ENCODE measurements around the gene FANCC.

The FANCC gene

DNA sequence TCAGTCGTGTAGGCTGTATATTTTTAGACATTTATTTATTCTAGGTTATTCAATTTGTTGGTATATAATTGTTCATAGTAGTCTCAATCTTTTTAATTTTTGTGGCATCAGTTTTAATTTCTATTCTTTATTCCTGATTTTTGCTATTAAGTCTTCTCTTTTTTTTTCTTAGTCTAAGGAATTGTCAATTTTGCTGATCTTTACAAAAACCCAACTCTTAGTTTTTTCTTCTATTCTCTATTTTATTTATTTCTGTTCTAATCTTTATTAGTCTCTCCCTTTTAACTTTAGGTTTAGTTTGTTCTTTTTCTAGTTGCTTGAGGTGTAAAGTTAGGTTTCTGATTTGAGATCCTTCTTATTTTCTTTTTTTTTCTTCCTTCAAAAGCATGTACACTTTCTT, 152.5 kb downstream of the FANCC start:
- peaks cover 0 to 3% of the 10 kb centered on the region in 2 donors for H3K36me3 ChIP-seq (ENCODE audit: control insufficient read depth in 2 of 2, insufficient read depth in 2 of 2, low read length in 2 of 2)
- H3K27ac ChIP-seq (ENCODE audit: low read depth in 2 of 2, low read length in 2 of 2) = no peak overlapping the region
- no peak overlapping the region for H3K4me3 ChIP-seq (ENCODE audit: low read length in 2 of 2)
- H3K9ac ChIP-seq (ENCODE audit: low read depth in 1 of 2, low read length in 2 of 2) = no peak overlapping the region
- no peaks in the 10 kb centered on the region for H3K9me3 ChIP-seq (ENCODE audit: control insufficient read depth in 2 of 2, low read length in 2 of 2)
- no peaks in the 10 kb centered on the region for H3K27me3 ChIP-seq (ENCODE audit: control insufficient read depth in 2 of 2, insufficient read depth in 2 of 2, low read length in 2 of 2)
- no peaks in the 10 kb centered on the region for H3K4me1 ChIP-seq (ENCODE audit: control insufficient read depth in 2 of 2, insufficient read depth in 2 of 2, low read length in 2 of 2)

DNA sequence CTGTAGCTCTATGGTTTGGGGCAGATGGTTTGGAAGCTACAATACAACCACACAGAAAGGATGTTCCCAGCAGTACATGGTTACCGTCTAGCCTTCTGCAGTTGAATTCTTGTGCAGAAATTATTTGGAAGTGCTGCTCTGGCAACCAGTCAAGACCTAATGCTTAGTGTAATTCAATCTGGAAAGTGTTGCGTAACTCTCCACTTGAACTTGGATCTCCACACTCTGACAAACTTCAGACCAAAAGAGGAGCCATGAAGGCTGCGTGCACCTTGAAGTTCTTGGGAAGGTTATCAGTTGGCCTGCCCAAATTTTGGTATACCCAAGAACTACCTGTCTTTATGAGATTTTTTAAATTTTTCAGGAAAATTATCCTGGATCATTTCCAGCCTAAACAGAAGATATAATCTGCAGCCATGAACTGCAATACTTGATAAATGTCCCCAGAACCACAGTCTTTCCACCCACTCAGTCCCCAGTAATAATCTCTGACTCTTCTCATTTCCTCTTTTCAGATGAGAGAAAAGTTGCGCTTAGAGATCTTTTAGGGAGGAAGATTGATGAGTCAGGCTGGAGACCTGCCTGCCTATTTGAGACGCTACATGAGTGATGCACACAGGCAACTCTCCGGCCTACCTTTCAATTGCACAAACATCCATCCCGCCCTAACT, 159.9 kb downstream of the FANCC start:
- Histone ChIP-seq H3K4me1 (ENCODE audit: control insufficient read depth in 2 of 2, insufficient read depth in 2 of 2, low read length in 2 of 2) (no peaks in the 10 kb centered on the region), H3K27me3 (ENCODE audit: control insufficient read depth in 2 of 2, insufficient read depth in 2 of 2, low read length in 2 of 2) (no peaks in the 10 kb centered on the region), H3K27ac (ENCODE audit: low read depth in 2 of 2, low read length in 2 of 2) (peak overlapping the region; percentile 35 to 55)

DNA sequence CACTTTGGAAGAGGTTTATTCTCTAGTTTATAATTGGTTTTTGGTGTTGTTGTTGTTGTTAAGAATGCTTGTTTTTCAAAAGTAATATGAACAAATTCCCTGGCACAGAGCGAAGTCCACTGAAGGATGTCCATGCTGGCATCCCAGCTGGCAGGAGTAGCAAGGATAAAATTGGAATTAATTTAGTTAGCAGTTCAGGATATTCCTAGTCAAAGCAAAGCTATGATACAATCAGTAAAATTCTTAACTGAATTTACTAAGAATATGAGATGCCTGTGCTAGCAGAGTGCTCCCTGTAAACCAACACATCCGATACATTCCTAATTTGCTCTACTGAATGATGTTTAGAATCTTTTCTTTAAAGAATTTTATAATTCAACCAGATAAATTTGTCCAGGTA, 161.4 kb downstream of the FANCC start:
- Histone ChIP-seq H3K9me3 (ENCODE audit: control insufficient read depth in 2 of 2, low read length in 2 of 2) (no peaks in the 10 kb centered on the region), H3K9ac (ENCODE audit: low read depth in 1 of 2, low read length in 2 of 2) (no peak overlapping the region), H3K36me3 (ENCODE audit: control insufficient read depth in 2 of 2, insufficient read depth in 2 of 2, low read length in 2 of 2) (no peaks in the 10 kb centered on the region), H3K27ac (ENCODE audit: low read depth in 2 of 2, low read length in 2 of 2) (no peak overlapping the region), H3K4me3 (ENCODE audit: low read length in 2 of 2) (no peak overlapping the region), H3K4me1 (ENCODE audit: control insufficient read depth in 2 of 2, insufficient read depth in 2 of 2, low read length in 2 of 2) (no peaks in the 10 kb centered on the region), H3K27me3 (ENCODE audit: control insufficient read depth in 2 of 2, insufficient read depth in 2 of 2, low read length in 2 of 2) (no peaks in the 10 kb centered on the region)

More for the DNA sequence above, 159.9 kb downstream of the FANCC start:
- no peak overlapping the region for H3K9ac ChIP-seq (ENCODE audit: low read depth in 1 of 2, low read length in 2 of 2)
- no peak overlapping the region for H3K4me3 ChIP-seq (ENCODE audit: low read length in 2 of 2)
- H3K36me3 ChIP-seq (ENCODE audit: control insufficient read depth in 2 of 2, insufficient read depth in 2 of 2, low read length in 2 of 2) = no peaks in the 10 kb centered on the region
- no peaks in the 10 kb centered on the region for H3K9me3 ChIP-seq (ENCODE audit: control insufficient read depth in 2 of 2, low read length in 2 of 2)

DNA sequence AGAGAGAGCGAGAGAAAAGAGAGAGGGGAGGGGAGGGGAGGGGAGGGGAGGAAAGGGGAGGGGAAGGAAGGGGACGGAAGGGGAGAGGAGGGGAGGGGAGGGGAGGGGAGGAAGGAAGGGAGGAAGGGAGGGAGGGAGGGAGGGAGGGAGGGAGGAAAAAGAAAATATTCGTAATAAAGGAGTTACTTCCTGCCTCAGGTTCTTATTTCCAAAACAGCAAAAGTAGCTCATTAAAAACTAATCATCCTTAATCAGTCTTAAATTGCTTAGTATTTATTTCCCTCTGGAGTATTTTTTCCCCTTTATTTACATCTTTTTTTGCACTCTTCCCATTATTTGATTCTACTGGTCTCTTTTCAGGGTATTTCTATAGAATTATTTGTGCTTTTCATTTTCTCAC, 162.3 kb downstream of the FANCC start:
- Histone ChIP-seq H3K9me3 (ENCODE audit: control insufficient read depth in 2 of 2, low read length in 2 of 2) (no peaks in the 10 kb centered on the region), H3K9ac (ENCODE audit: low read depth in 1 of 2, low read length in 2 of 2) (no peak overlapping the region), H3K27me3 (ENCODE audit: control insufficient read depth in 2 of 2, insufficient read depth in 2 of 2, low read length in 2 of 2) (no peaks in the 10 kb centered on the region), H3K27ac (ENCODE audit: low read depth in 2 of 2, low read length in 2 of 2) (no peak overlapping the region), H3K36me3 (ENCODE audit: control insufficient read depth in 2 of 2, insufficient read depth in 2 of 2, low read length in 2 of 2) (no peaks in the 10 kb centered on the region), H3K4me3 (ENCODE audit: low read length in 2 of 2) (no peak overlapping the region), H3K4me1 (ENCODE audit: control insufficient read depth in 2 of 2, insufficient read depth in 2 of 2, low read length in 2 of 2) (no peaks in the 10 kb centered on the region)

DNA sequence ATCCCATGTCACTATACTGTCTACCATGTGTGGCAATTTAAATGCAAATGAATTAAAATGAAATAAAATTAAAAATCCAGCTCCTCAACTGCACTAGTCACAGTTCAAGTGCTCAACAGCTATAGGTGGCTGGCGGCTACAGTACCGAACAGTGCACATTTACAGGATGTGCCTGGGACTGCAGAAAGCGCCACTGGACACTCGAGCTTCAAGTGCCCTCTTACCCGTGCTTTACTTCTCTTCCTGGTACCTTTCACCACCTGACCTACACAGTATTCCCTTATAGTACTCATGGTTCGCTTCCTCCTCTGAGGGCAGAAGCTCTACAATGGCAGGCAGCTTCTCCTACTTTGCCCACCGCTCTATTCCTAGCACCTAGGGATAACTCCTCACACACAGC, 166.6 kb downstream of the FANCC start:
- H3K27ac ChIP-seq (ENCODE audit: low read depth in 2 of 2, low read length in 2 of 2) = no peak overlapping the region
- no peaks in the 10 kb centered on the region for H3K9me3 ChIP-seq (ENCODE audit: control insufficient read depth in 2 of 2, low read length in 2 of 2)
- H3K4me3 ChIP-seq (ENCODE audit: low read length in 2 of 2) = no peak overlapping the region
- no peaks in the 10 kb centered on the region for H3K4me1 ChIP-seq (ENCODE audit: control insufficient read depth in 2 of 2, insufficient read depth in 2 of 2, low read length in 2 of 2)
- no peaks in the 10 kb centered on the region for H3K27me3 ChIP-seq (ENCODE audit: control insufficient read depth in 2 of 2, insufficient read depth in 2 of 2, low read length in 2 of 2)
- no peak overlapping the region for H3K9ac ChIP-seq (ENCODE audit: low read depth in 1 of 2, low read length in 2 of 2)
- no peaks in the 10 kb centered on the region for H3K36me3 ChIP-seq (ENCODE audit: control insufficient read depth in 2 of 2, insufficient read depth in 2 of 2, low read length in 2 of 2)

DNA sequence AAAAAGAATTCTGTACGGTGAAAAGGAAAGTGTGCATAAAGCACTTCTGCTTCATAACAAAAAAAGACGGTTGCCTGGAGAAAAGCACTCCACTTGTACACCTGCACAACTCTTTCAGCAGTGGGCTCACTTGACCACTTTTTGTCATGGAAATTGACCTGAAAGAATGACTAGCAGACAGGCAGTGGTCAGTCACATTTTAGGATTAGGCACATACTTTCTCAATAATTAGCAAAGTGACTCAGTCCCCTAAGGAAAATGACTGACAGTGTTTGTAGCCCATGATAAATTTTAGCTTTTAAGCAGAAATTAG, 169.3 kb downstream of the FANCC start:
- H3K27me3 ChIP-seq (ENCODE audit: control insufficient read depth in 2 of 2, insufficient read depth in 2 of 2, low read length in 2 of 2) = no peaks in the 10 kb centered on the region
- no peak overlapping the region for H3K4me3 ChIP-seq (ENCODE audit: low read length in 2 of 2)
- no peaks in the 10 kb centered on the region for H3K36me3 ChIP-seq (ENCODE audit: control insufficient read depth in 2 of 2, insufficient read depth in 2 of 2, low read length in 2 of 2)
- H3K9ac ChIP-seq (ENCODE audit: low read depth in 1 of 2, low read length in 2 of 2) = no peak overlapping the region
- no peaks in the 10 kb centered on the region for H3K9me3 ChIP-seq (ENCODE audit: control insufficient read depth in 2 of 2, low read length in 2 of 2)
- H3K4me1 ChIP-seq (ENCODE audit: control insufficient read depth in 2 of 2, insufficient read depth in 2 of 2, low read length in 2 of 2) = peaks cover 0 to under 1% of the 10 kb centered on the region in 2 donors
- peak overlapping the region in 1 of 2 donors; percentile 8 for H3K27ac ChIP-seq (ENCODE audit: low read depth in 2 of 2, low read length in 2 of 2)

DNA sequence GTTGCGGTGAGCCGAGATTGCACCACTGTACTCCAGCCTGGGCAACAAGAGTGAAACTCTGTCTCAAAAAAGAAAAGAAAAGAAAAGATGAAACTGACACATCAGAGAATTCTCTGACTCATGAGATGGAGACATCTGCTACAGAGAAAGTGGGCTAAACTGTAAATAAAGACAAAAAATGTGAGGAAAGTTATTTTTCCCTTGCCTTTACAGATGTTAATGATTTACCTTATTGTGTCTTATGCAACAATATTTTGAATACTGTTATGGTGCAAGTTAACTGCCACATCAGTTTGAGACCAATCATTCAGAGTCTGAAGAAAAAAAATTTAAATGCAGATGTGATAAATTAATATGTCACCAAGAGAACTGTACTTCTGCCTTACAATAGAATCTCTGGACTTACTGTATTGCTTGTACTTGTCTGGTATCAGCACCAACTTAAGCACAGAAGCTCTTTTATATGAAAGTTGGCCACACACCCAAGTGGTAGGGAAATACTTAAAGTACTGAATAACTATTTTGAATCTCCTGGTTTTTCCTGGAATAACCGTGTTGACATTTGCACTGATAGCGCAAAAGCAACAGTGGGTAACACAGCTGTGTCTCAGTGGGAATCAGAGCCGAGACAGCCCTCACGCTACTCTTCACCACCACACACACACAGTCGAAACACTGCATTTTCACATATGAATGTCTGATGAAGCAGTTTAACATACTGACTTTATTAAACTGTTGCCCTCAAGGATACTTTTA, 169.9 kb downstream of the FANCC start:
- Histone ChIP-seq H3K4me3 (ENCODE audit: low read length in 2 of 2) (no peak overlapping the region), H3K27ac (ENCODE audit: low read depth in 2 of 2, low read length in 2 of 2) (peak overlapping the region in 1 of 2 donors; percentile 8), H3K9ac (ENCODE audit: low read depth in 1 of 2, low read length in 2 of 2) (no peak overlapping the region)

DNA sequence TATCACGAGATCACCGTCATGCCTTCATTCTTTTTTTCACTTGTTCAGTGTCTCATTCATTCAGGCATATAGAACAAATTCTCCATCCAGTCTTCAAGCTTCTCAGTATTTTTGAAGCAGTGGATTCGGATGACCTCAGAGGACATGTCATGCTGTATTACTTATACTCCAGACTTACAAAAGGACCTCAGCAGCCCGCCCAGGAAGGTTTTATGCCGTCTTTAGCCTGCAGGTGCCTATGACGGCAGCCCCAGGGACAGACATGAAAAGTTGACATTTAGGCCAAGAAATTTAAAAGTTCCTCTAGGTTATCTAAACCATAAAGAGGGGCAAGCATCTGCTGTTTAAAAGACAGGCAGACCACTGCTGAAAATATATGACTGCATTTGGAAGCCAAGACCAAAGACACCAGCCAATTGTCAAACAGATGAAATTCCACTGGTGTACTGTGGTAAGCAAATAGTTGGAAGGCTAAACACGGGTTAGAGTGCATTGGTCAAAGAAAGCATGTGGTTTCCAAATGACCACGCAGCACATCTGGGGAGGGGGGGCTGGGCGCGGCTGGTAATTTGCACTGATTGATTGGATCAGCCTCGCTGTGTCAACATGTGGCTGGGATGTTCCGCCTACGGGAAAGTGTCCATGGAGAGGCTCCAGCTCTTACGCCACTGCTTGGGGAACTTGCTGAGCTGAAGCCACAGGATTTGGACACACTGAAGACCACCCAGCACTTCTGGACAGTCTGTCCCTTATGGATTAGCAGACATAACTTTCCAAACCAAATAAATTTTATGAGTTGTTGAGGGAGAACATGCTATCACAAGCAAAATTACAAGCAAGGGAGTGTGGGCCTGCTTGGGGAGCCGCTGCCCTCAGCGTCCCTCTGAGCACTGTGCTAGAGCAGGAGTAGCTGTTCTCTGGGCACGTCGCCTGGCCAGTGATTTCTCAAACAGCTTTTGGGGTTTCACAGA, 173.6 kb downstream of the FANCC start:
- Histone ChIP-seq H3K27me3 (ENCODE audit: control insufficient read depth in 2 of 2, insufficient read depth in 2 of 2, low read length in 2 of 2) (no peaks in the 10 kb centered on the region), H3K27ac (ENCODE audit: low read depth in 2 of 2, low read length in 2 of 2) (peak overlapping the region; percentile 70 to 76), H3K9me3 (ENCODE audit: control insufficient read depth in 2 of 2, low read length in 2 of 2) (no peaks in the 10 kb centered on the region), H3K9ac (ENCODE audit: low read depth in 1 of 2, low read length in 2 of 2) (no peak overlapping the region), H3K36me3 (ENCODE audit: control insufficient read depth in 2 of 2, insufficient read depth in 2 of 2, low read length in 2 of 2) (no peaks in the 10 kb centered on the region), H3K4me1 (ENCODE audit: control insufficient read depth in 2 of 2, insufficient read depth in 2 of 2, low read length in 2 of 2) (peaks cover 0 to 2% of the 10 kb centered on the region in 2 donors), H3K4me3 (ENCODE audit: low read length in 2 of 2) (no peak overlapping the region)

More for the DNA sequence above, 169.9 kb downstream of the FANCC start:
- no peaks in the 10 kb centered on the region for H3K36me3 ChIP-seq (ENCODE audit: control insufficient read depth in 2 of 2, insufficient read depth in 2 of 2, low read length in 2 of 2)
- peaks cover 0 to 2% of the 10 kb centered on the region in 2 donors for H3K4me1 ChIP-seq (ENCODE audit: control insufficient read depth in 2 of 2, insufficient read depth in 2 of 2, low read length in 2 of 2)
- no peaks in the 10 kb centered on the region for H3K9me3 ChIP-seq (ENCODE audit: control insufficient read depth in 2 of 2, low read length in 2 of 2)
- H3K27me3 ChIP-seq (ENCODE audit: control insufficient read depth in 2 of 2, insufficient read depth in 2 of 2, low read length in 2 of 2) = no peaks in the 10 kb centered on the region

DNA sequence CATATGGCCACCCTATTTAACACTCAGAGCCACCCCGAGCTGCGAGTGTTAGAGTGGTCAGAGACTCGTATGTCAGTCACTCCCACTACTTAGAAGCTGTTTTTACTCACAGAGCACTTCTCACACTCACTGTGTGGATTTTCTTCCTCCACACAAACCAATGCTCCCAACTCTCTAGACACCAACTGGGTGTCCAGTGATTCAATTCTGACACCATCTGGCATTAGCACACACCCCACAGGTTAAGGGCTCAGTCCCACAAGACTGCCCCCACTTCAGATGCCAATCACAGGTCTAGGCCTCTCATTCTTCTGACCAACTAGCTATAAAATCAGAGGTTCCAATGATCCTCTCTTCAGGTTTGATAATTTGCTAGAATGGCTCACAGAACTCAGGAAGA, 174.8 kb downstream of the FANCC start:
- Histone ChIP-seq H3K9ac (ENCODE audit: low read depth in 1 of 2, low read length in 2 of 2) (no peak overlapping the region), H3K9me3 (ENCODE audit: control insufficient read depth in 2 of 2, low read length in 2 of 2) (no peaks in the 10 kb centered on the region), H3K27ac (ENCODE audit: low read depth in 2 of 2, low read length in 2 of 2) (peak overlapping the region; percentile 70 to 71), H3K4me1 (ENCODE audit: control insufficient read depth in 2 of 2, insufficient read depth in 2 of 2, low read length in 2 of 2) (peaks cover 0 to 2% of the 10 kb centered on the region in 2 donors), H3K36me3 (ENCODE audit: control insufficient read depth in 2 of 2, insufficient read depth in 2 of 2, low read length in 2 of 2) (peaks cover 0 to 6% of the 10 kb centered on the region in 2 donors), H3K27me3 (ENCODE audit: control insufficient read depth in 2 of 2, insufficient read depth in 2 of 2, low read length in 2 of 2) (no peaks in the 10 kb centered on the region), H3K4me3 (ENCODE audit: low read length in 2 of 2) (no peak overlapping the region)

DNA sequence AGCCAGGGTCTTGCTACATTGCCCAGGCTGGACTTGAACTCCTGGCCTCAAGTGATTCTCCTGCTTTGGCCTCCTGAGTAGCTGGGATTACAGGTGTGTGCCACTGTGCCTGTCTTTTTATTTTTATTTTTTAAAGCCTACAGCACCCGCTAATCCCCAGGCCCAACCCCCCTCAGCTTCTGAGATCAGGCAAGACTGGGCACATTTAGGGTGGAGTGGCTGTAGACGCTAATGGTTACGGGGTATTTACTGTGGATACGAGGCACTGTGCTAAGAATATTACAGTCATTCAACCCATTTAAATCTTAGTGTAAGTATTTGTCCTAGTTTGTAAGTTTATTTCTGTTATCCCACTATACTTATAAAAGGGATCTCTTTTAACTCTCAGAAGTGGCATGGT, 175.2 kb downstream of the FANCC start:
- Histone ChIP-seq H3K36me3 (ENCODE audit: control insufficient read depth in 2 of 2, insufficient read depth in 2 of 2, low read length in 2 of 2) (peaks cover 0 to 6% of the 10 kb centered on the region in 2 donors), H3K4me3 (ENCODE audit: low read length in 2 of 2) (no peak overlapping the region), H3K27me3 (ENCODE audit: control insufficient read depth in 2 of 2, insufficient read depth in 2 of 2, low read length in 2 of 2) (no peaks in the 10 kb centered on the region), H3K27ac (ENCODE audit: low read depth in 2 of 2, low read length in 2 of 2) (peak overlapping the region; percentile 70 to 71), H3K9me3 (ENCODE audit: control insufficient read depth in 2 of 2, low read length in 2 of 2) (no peaks in the 10 kb centered on the region), H3K4me1 (ENCODE audit: control insufficient read depth in 2 of 2, insufficient read depth in 2 of 2, low read length in 2 of 2) (peaks cover 0 to 2% of the 10 kb centered on the region in 2 donors), H3K9ac (ENCODE audit: low read depth in 1 of 2, low read length in 2 of 2) (no peak overlapping the region)

Data from mucosa of rectum (tissue), 2 donors.